NCI-H1417 treated with DMSO at 0.1 percent for 48 hours (cell line): Measurements from ENCODE around the gene ADISSP.
"Not testable (repeated sequence)": the region's sequence is repeated elsewhere in the genome, so short reads cannot be mapped to it uniquely, and the experiment has no call there.

Experiments used
- DNase-seq: peaks from one replicate; lab custom pipeline; 2025; lab: John Stamatoyannopoulos, UW

ADISSP gene

GRCh38 chr20:3797592-3798372 is 30.2 kb upstream of the ADISSP start:
- DNase-seq = no peak

- DNase-seq = no peak
These were observed 29.6 kb upstream of the ADISSP start for GRCh38 chr20:3797226-3797545.

GRCh38 chr20:3796477-3797225 is 29.1 kb upstream of the ADISSP start:
- no peak for DNase-seq

GRCh38 chr20:3795511-3796468 is 28.2 kb upstream of the ADISSP start, which contains the start of gene CDC25B:
CDC25B (plus strand) TSS chr20:3796310; CDS start chr20:3796532, 222 bp downstream.
- peak; percentile 82 for DNase-seq

- DNase-seq = no peak
These were observed 27.3 kb upstream of the ADISSP start for GRCh38 chr20:3794701-3795420.

- DNase-seq = not testable (repeated sequence)
These were observed 26.6 kb upstream of the ADISSP start for GRCh38 chr20:3794168-3794567.

- DNase-seq = not testable (repeated sequence)
These were observed 21.6 kb upstream of the ADISSP start for GRCh38 chr20:3789201-3789600.

GRCh38 chr20:3788685-3789155 is 21.2 kb upstream of the ADISSP start:
- no peak for DNase-seq

- DNase-seq = no peak
These were observed 19.9 kb upstream of the ADISSP start for GRCh38 chr20:3787324-3788014.

GRCh38 chr20:3786665-3787323 is 19.2 kb upstream of the ADISSP start, which contains the start of gene CENPB:
CENPB (minus strand) TSS chr20:3786740; CDS start chr20:3786483, 257 bp downstream.
- DNase-seq = peak; percentile 51

- DNase-seq = peak; percentile 6
These were observed 18.6 kb upstream of the ADISSP start for GRCh38 chr20:3786126-3786484.

GRCh38 chr20:3785240-3786125 is 17.9 kb upstream of the ADISSP start:
- DNase-seq = no peak

- DNase-seq = no peak
These were observed 17.3 kb upstream of the ADISSP start for GRCh38 chr20:3784863-3785239.

- no peak for DNase-seq
These were observed 16.8 kb upstream of the ADISSP start for GRCh38 chr20:3784216-3784853.

- DNase-seq = no peak
These were observed 16.1 kb upstream of the ADISSP start for GRCh38 chr20:3783511-3784195.

- no peak for DNase-seq
These were observed 15.5 kb upstream of the ADISSP start for GRCh38 chr20:3783068-3783489.

GRCh38 chr20:3782597-3782996 is 15.0 kb upstream of the ADISSP start:
- DNase-seq = no peak
